Left kidney (tissue), 2 donors: ENCODE data around the gene CCDC15. TPM values are rescaled to one million over a fixed set of nuclear protein-coding genes. Genes with fewer than 3 reads are reported as not detected.

Experiments used
- DNase-seq: peaks from one replicate; pipeline ENCODE4 v3.0.0-alpha.2; 2013
- polyA plus RNA-seq: library from polyadenylated mRNA; unstranded; fragments of 120-200 nt; gene quantifications from one replicate; pipeline ENCODE4 v1.2.1, GENCODE V29; 2013; ENCODE audit not compliant: insufficient read length

The CCDC15 gene
- polyA plus RNA-seq, 1 donor, result 5.6 TPM

GRCh38 chr11:125069008-125069407 lies 115.0 kb downstream of the CCDC15 start:
- DNase-seq, result no peak

- DNase-seq, result no peak
Observed at GRCh38 chr11:125069796-125070195, 115.8 kb downstream of the CCDC15 start.

DNA sequence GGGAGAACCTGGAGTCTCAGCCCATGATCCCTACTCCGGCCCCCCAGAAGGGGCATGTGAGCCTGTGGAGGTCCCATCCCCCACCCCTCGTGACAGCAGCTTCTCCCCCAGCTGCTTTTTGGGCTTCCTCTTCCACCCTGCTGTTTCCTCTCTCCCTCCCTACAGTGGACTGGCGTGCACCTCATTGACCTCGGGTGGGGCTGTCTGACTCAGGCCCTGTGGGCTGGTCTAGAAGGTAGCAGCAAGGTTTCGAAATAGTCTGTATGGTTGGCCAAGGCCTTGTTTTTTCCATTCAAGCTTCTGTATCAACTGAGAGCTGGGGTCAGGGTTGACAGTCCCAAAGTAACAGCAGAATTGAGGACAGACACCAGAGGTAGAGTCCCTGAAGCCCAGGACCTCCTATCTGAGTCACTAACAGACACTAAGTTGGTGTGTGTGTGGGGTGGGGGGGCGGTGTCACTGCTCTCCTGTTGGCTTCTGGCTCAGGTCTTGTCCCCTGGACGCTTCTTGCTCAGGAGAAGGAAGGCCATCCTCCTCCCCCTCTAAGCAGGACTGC lies 116.8 kb downstream of the CCDC15 start:
- DNase-seq, result no peak

- DNase-seq, result peak; percentile 22
Observed at GRCh38 chr11:125071435-125071834, 117.4 kb downstream of the CCDC15 start.

- no peak for DNase-seq
Observed at GRCh38 chr11:125071846-125072217, 117.8 kb downstream of the CCDC15 start.

DNA sequence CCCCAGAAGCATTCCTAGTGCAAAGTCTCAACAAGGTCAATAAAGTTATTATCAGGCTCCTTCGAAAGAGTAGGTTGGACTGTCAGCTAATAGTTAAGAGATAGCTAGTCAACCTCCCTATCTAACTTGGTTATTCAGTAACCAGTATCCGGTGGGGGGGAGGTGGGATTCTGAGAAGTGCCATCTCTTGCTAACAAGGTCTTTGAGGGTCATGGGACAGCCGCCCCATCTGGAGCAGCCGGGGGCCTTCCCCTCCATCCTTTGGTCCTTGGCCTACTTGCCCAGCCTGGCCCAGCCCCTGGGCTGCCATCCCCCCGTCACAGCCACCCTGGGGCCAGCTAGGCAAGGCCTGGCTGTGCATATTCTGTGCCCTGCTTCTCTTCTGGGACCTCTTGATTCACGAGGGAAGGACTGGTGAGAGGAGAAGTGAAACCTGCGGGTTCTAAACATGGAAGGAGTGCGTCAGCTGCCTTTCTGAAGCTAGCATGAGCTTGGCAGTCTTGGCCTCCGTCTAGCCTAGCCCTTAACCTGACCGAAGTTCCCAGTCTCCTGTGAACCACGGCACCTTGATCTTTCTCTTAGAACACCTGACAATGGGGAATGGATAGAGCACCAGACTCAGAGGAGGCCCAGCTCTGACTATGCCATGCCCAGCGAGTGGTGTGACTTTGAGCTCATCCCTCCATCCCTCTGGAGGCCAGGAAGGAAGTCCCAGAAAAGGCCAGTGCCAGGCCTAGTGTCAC lies 118.4 kb downstream of the CCDC15 start:
- DNase-seq, result no peak

GRCh38 chr11:125072961-125073590 lies 119.1 kb downstream of the CCDC15 start:
- DNase-seq, result no peak

GRCh38 chr11:125073616-125074483 lies 119.8 kb downstream of the CCDC15 start:
- DNase-seq, result no peak

- DNase-seq, result no peak
Observed at GRCh38 chr11:125074511-125075241, 120.7 kb downstream of the CCDC15 start.

DNA sequence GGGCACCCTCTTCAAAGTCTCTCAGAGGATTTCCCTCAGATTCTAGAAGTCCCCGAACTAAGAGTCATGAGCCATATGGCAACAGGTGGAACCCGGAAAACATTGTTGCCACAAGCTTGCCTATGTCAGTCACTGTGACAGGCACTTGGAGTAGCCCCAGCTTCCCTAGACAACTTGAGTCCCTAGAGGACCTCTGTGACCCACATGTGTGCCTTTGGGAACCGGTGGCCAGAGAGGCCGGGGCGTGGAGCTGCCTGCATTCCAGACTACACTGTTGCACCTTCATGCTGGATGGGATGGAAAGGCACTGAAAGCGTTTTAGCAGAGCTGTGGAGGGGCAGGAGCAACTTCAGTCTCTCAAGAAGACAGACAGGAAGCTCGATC lies 121.2 kb downstream of the CCDC15 start:
- DNase-seq, result no peak

DNA sequence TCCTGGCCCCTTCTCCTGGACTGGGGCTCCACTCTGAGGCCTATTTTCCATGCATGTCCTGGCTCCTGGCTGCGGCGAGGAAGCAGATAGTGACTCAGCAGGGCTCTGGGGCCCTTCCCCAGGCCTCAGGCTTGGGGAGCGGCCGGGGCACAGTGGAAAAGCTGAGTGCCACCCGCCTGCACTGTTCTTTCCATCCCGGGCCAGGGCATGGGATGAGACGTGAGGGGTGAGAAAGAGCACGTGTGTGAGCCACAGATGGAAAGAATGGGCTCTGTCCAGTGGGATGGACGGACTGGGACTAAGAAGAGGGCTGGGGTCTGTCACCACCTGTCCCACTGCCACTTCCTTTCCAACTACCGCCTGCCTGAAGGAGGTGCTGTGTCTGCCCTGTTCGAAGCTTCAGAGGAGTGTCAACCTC lies 121.9 kb downstream of the CCDC15 start:
- no peak for DNase-seq

DNA sequence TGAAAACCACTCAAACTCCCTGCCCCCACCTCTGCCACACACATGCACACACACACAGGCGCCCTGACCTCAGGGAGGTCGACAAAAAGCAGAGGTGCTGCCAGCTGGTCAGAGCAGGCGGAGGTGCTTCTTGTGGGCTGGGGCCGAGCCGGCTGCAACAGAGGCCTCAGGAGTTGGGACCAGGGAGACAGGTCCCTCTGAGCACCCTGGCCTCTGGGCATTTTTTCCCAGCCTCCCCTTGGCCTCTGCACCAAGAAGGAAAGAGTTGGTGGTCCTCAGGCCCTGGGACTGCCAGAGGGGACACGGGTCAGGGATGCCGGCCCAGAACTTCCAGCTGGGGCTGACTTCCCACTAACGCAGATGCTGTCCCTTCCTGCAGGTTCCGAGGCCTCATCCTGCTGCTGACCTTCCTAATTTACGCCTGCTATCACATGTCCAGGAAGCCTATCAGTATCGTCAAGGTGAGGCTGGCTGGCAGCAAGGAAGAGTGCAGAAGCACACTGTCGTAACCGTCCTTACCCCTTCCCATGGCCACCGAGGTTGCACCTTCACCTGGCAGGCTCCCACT lies 122.5 kb downstream of the CCDC15 start:
- DNase-seq, result no peak

GRCh38 chr11:125078016-125078415 lies 124.0 kb downstream of the CCDC15 start:
- no peak for DNase-seq

- DNase-seq, result no peak
Observed at GRCh38 chr11:125078516-125079140, 124.6 kb downstream of the CCDC15 start.

DNA sequence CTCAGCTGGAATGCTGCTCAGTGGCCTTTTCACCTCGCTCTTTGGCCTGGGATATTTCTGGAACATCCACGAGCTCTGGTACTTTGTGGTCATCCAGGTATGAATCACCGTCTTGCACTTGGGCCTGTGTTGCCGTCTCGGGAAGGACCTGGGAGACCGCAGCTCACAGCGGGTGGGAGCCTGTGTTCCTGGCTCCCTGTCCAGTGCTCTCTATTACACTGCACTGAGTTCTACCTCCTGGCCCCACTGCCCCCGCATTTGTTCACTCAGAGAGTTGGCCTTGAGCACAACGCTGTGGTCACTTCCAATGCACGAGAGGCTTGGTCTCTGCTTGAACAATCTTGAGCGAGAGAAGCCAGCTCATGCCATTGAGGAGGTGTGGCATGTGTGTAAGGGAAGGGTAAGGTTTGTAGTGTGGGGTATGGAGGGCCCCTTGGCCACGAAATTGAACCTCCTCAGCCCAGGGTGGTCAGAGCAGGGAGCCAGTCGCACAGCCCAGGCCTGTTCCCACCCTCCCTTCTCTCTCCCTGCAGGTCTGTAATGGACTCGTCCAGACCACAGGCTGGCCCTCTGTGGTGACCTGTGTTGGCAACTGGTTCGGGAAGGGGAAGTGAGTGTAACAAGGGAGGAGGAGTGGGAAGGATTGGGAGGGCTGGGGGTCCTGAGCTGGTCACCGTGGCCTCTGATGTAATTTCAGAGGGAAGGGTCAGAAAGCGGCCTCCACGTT lies 125.3 kb downstream of the CCDC15 start:
- no peak for DNase-seq

DNA sequence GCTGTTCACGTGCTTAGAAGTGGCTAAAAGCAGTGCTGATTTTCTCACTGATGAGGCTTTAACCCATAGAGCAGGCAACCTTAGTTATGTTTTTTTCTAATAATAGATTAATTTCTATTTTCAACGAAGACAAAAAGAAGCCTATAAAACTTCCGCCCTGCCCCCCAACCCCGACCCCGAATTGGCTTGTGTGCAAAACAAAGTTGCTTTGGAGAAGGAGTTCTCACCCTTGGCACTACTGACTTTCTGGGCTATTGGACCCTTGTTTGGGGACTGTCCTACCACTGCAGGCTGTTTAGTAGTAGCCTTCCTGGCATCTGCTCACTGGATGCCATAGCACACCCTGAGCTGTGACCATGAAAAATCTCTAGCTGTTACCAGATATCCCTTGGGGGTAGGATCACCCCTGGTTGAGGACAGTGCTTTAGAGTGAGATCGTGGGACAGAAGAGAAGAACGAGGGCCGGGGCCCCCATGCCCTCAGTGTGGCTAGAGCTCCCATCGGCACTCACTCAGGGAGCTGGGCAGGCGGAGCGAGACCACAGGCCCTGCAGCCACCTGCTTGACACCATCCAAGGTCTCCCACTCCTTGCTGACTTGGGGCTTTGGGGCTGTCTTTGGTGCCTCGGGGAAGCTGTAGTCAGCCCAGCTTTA lies 126.0 kb downstream of the CCDC15 start:
- DNase-seq, result no peak

DNA sequence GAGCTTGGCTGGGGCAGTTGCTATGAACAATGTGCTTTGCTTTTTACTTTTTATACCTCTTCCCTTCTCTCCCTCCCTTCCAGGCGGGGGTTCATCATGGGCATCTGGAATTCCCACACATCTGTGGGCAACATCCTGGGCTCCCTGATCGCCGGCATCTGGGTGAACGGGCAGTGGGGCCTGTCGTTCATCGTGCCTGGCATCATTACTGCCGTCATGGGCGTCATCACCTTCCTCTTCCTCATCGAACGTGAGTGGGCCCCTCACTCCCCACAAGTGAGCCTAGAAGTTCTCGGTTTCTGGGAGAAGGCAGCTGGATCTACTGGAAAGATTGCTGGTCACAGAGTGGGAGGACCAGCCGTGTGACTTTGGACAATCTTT lies 126.5 kb downstream of the CCDC15 start:
- DNase-seq, result no peak

DNA sequence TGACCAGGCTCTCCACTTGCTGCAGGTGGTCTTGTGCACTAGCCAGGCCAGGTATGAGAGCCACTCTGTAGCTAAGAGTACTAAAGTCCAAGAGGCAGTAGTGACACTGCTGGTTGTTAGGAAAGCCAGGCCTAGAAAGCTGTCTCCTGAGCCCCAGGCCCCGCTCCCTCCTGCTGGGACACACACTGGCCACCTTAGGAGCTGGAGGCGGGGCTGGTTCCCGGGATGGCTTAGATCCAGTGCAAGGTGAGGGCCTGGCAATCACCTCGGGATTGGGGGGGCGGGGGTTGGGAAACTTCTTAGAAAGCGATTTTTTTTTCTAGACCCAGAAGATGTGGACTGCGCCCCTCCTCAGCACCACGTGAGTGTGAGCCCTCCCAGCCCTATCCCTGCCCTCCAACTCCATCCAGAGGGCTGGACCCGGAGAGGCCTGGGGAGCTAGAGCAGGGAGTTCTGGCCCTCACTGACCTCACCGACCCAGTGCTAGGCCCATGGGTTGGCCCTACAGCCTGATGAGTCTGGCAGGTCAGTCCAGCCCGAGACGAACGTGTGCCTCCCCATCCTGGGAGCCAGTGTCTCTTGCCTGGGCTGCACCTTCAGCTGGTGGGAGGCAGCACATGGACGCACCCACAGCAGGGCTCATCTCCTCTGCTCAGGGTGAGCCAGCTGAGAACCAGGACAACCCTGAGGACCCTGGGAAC lies 127.2 kb downstream of the CCDC15 start:
- no peak for DNase-seq

- DNase-seq, result no peak
Observed at GRCh38 chr11:125082040-125082439, 128.0 kb downstream of the CCDC15 start.
